RWPE2 (cell line): Measurements from ENCODE around the gene RAP1GAP.

Experiments
- ATAC-seq: fragments of 200-7000 bp; cut with Tn5 transposase; 3 replicates; pipeline ENCODE4 v1.9.1; 2021; ENCODE audit warnings: low read depth
- DNase-seq: peaks from one replicate; pipeline ENCODE4 v3.0.0-alpha.2; 2020; ENCODE audit warnings: low spot score
- H3K27ac ChIP-seq: fragments of 450-650 bp; 2 replicates; pipeline ENCODE4 v1.5.1; 2017; ENCODE audit warnings: mild to moderate bottlenecking; ENCODE audit not compliant: poor library complexity, severe bottlenecking
- H3K27me3 ChIP-seq: fragments of 250-450 bp; sonication (Bioruptor Pico); 2 replicates; pipeline ENCODE4 v1.5.1; 2021; ENCODE audit warnings: mild to moderate bottlenecking, moderate library complexity; ENCODE audit not compliant: insufficient read depth, poor library complexity, severe bottlenecking
- H3K36me3 ChIP-seq: fragments of 250-450 bp; sonication (Bioruptor Pico); 2 replicates; pipeline ENCODE4 v1.5.1; 2020; ENCODE audit warnings: low read depth, mild to moderate bottlenecking, moderate library complexity
- H3K4me1 ChIP-seq: fragments of 250-450 bp; sonication (Bioruptor Pico); 2 replicates; pipeline ENCODE4 v1.5.1; 2021; ENCODE audit warnings: mild to moderate bottlenecking, moderate library complexity; ENCODE audit not compliant: insufficient read depth, poor library complexity, severe bottlenecking
- H3K4me3 ChIP-seq: fragments of 250-450 bp; sonication (Bioruptor Pico); 2 replicates; pipeline ENCODE4 v1.5.1; 2021; ENCODE audit warnings: mild to moderate bottlenecking, moderate library complexity; ENCODE audit not compliant: severe bottlenecking
- H3K9me3 ChIP-seq: fragments of 250-450 bp; sonication (Bioruptor Pico); 2 replicates; pipeline ENCODE4 v1.5.1; 2021; ENCODE audit warnings: mild to moderate bottlenecking, moderate library complexity; ENCODE audit not compliant: severe bottlenecking
- TF ChIP-seq, protein P1 (sequence below): fragments of 450-650 bp; IDR thresholded peaks from one replicate; pipeline ENCODE4 v1.5.1; 2017; ENCODE audit warnings: mild to moderate bottlenecking, moderate library complexity; ENCODE audit not compliant: poor library complexity, severe bottlenecking

Gene RAP1GAP

GRCh38 chr1:21570528-21570875, 98.7 kb downstream of the RAP1GAP start:
- ATAC-seq, result no peak
- no peaks in the 10 kb centered on the region for H3K9me3 ChIP-seq
- no peak overlapping the region for H3K27ac ChIP-seq
- no peak overlapping the region for H3K4me3 ChIP-seq
- no peak for DNase-seq
- TF ChIP-seq, protein P1, sequence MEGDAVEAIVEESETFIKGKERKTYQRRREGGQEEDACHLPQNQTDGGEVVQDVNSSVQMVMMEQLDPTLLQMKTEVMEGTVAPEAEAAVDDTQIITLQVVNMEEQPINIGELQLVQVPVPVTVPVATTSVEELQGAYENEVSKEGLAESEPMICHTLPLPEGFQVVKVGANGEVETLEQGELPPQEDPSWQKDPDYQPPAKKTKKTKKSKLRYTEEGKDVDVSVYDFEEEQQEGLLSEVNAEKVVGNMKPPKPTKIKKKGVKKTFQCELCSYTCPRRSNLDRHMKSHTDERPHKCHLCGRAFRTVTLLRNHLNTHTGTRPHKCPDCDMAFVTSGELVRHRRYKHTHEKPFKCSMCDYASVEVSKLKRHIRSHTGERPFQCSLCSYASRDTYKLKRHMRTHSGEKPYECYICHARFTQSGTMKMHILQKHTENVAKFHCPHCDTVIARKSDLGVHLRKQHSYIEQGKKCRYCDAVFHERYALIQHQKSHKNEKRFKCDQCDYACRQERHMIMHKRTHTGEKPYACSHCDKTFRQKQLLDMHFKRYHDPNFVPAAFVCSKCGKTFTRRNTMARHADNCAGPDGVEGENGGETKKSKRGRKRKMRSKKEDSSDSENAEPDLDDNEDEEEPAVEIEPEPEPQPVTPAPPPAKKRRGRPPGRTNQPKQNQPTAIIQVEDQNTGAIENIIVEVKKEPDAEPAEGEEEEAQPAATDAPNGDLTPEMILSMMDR, result no peak
- H3K27me3 ChIP-seq, result no peaks in the 10 kb centered on the region
- peaks cover 2% of the 10 kb centered on the region for H3K4me1 ChIP-seq
- H3K36me3 ChIP-seq, result no peaks in the 10 kb centered on the region

DNA sequence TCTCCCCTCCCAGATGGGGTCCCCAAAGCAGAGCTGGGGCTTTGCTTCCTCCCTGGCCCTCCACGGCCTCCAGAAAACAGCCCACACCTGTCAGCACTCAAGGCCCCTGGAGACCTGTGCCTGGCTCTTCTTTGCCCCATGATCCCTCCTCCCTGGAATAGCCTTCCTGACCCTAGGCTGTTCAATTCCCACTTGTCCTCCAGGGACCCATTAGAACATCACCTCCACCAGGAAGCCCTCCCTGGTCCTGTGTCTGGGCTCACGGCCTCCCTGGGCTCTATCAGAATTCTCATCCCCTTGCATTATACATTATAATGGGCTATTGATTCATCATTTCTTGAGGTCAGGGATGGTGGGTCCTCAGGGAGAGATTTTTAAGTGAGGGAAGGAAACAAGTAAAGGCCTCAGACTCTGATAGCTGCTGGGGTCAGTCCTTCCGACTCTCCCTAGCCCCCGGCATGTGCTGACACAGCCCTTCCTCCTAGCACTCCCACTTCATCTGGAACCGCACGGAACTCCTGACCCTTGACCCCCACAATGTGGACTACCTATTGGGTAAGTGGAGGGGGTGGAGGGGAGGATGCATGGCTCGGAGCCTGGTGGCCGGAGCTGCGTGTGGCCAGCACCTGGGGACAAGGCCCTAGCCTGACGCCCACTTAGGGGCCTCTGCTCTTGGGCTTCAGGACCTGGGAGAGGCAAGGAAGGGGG, 99.2 kb downstream of the RAP1GAP start:
- Histone ChIP-seq H3K4me3 (no peak overlapping the region), H3K4me1 (peaks cover 2% of the 10 kb centered on the region), H3K36me3 (no peaks in the 10 kb centered on the region), H3K27ac (no peak overlapping the region), H3K27me3 (no peaks in the 10 kb centered on the region), H3K9me3 (no peaks in the 10 kb centered on the region)
- TF ChIP-seq, protein P1, result no peak
- DNase-seq, result no peak
- ATAC-seq, result no peak

GRCh38 chr1:21568809-21569385, 100.3 kb downstream of the RAP1GAP start:
- DNase-seq (no peak), ATAC-seq (no peak)
- Histone ChIP-seq H3K27me3 (no peaks in the 10 kb centered on the region), H3K9me3 (no peaks in the 10 kb centered on the region), H3K4me3 (no peak overlapping the region), H3K27ac (no peak overlapping the region), H3K36me3 (no peaks in the 10 kb centered on the region), H3K4me1 (no peaks in the 10 kb centered on the region)
- TF ChIP-seq, protein P1, result no peak

- Histone ChIP-seq H3K4me3 (no peak overlapping the region), H3K27ac (no peak overlapping the region)
- TF ChIP-seq, protein P1, result no peak
Observed at GRCh38 chr1:21568006-21568746, 101.0 kb downstream of the RAP1GAP start.

More at GRCh38 chr1:21568006-21568746, 101.0 kb downstream of the RAP1GAP start:
- DNase-seq (no peak), ATAC-seq (peak; percentile 87)
- no peaks in the 10 kb centered on the region for H3K4me1 ChIP-seq
- no peaks in the 10 kb centered on the region for H3K27me3 ChIP-seq
- no peaks in the 10 kb centered on the region for H3K9me3 ChIP-seq
- H3K36me3 ChIP-seq, result no peaks in the 10 kb centered on the region
